DMS 273 treated with DMSO at 0.1 percent for 48 hours (cell line): Measurements from ENCODE around the gene SLC9A3.

Experiments
- DNase-seq: peaks from one replicate; lab custom pipeline; 2025; lab: John Stamatoyannopoulos, UW

SLC9A3 gene

DNA sequence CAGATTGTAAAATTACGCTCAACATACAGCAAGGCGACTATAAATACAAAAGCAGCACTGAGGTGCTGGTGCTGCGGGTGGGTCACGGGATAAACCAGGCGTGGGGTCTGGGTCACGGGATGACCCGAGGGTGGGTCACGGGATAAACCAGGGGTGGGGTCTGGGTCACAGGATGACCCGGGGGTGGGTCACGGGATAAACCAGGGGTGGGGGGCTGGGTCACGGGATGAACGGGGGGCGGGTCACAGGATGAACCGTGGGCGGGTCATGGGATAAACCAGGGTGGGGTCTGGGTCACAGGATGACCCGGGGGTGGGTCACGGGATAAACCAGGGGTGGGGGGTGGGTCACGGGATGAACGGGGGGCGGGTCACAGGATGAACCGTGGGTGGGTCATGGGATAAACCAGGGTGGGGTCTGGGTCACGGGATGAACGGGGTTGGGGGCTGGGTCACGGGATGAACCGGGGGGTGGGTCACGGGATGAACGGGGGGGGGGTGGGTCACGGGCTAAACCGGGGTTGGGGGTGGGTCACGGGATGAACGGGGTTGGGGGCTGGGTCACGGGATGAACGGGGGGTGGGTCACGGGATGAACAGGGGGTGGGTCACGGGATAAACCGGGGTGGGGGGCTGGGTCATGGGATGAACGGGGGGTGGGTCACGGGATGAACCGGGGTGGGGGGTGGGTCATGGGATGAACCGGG, 30.2 kb upstream of the SLC9A3 start:
- no peak for DNase-seq

DNA sequence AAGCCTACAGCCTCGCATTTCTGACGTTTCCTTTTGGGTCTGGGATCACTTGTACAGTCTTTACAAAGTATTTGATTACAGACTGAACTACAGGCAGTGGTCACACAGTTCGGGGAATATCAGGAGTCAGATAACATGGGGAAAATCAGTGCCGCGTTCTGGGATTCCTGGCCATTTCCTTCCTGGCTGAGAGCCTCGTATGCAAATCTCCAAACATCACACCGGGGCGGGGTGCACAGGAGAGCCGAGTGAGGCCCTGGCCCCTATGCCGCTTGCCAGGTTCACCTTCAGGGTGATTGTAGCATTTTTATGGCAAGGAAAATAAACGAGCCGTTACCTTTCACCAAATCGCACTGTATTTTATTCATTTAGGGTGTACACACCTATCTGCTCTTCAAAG, 29.6 kb upstream of the SLC9A3 start:
- no peak for DNase-seq

DNA sequence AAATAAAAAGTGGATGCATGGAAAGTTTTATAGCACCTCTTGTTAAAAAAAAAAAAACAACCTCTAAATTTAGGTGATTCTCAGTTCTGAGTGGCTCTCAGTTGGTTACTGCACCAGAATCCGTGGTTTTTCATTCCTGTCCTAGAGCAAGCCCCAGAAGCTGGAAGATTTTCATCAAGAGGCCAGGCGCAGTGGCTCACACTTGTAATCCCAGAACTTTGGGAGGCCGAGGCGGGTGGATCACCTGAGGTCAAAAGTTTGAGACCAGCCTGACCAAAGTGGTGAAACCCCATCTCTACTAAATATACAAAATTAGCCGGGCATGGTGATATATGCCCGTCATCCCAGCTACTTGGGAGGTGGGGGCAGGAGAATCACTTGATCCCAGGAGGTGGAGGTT, 27.2 kb upstream of the SLC9A3 start:
- DNase-seq = no peak

DNA sequence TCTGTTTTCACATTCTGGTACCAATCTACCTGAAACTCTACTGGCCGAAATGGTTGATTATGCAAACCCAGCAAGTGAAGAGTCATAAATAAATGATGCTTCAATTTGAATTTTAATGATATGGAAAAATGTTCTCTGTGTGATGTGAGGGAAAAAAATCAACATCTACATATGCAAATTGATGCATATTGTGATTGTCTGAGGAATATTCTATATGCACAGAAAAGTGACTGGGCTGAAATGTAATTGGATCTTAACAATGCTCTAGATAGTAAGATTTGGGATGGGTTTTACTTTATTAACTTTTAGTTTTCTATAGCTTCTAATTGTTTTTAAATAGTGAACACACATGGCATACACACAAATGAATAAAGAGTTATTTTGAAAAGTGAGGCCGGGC, 25.0 kb upstream of the SLC9A3 start:
- DNase-seq = no peak

DNA sequence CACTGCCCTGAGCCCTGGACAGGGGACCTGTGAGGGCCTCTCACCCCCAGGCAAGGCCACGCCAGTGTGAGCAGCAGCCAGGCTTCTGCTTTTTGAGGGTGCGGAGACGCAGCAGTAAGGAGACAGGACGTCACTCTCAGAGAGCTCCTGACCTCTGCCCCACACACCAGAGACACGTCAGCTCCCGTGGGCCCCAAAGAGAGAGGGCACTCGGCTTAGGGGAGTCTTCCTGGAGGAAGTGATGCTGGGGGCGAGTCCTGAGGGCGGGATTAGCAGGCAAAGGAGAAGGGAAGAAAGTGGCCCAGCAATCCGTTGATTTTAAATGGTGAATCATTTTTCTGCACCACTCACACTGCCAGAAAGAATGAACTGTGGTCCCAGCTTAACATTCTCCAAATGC, 24.0 kb upstream of the SLC9A3 start:
- no peak for DNase-seq

DNA sequence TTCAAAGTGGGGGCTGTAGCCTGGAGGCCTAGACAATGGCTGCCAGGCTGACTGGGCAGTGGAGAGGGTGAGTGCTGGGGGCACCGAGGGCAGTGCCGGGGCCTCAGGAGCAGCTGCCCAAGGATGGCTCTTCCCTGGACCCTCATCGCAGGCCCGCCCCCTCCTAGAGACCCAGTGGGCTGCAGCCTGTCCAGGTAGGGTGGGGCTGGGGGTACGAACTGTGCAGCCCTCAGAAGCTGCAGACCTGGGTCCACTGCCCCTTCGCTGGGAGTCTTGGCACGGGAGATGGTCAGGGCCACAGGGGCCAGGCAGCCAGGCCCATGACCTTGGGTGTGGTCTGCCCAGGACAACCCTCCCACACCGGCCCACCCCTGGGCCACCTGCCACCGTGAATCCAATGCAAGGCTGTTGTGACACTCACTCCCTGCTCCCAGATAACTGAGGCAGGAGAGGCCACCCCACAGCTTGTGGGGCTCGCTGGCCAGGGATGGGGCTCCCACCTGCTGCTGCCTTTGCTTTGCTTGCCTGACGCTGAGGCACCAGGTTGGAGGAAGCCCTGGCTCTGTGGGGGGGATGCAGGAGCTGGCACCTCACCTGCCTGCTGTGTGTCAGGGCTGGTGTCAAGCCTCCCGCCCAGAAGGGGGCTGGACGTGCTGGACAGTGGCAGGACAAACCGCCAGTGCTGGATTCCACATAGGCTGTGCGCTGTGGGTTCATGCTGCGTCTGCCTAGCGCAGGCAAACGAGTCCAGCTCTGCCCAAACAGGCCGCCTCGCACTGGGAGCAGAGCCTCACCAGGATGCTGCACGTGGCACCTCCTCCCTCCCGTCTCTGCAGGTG, 23.1 kb upstream of the SLC9A3 start:
- DNase-seq = no peak

DNA sequence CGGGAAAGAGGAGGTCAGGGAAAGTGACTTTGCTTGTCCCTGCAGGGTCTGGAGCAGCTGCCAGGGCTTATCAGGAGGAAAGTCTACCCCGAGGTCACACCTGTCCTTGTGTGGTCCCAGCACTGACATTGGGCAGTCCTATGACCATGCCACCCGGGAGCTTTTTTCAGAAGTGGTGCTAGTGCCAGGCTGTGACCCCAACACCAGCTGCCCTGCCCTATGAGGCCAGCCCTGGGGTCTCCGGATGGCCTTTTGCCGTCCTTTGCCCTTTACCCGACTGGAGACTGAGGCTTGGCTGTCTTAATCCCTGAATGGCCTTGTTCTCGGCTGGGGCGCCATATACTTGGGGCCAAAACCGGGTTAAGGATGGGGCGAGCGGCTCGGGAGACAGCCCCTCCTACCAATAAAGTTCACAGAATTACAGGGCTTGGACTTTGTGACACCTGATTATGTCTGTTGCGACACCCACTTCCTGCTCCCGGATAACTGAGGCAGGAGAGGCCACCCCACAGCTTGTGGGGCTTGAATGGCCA, 22.2 kb upstream of the SLC9A3 start:
- DNase-seq = no peak

DNA sequence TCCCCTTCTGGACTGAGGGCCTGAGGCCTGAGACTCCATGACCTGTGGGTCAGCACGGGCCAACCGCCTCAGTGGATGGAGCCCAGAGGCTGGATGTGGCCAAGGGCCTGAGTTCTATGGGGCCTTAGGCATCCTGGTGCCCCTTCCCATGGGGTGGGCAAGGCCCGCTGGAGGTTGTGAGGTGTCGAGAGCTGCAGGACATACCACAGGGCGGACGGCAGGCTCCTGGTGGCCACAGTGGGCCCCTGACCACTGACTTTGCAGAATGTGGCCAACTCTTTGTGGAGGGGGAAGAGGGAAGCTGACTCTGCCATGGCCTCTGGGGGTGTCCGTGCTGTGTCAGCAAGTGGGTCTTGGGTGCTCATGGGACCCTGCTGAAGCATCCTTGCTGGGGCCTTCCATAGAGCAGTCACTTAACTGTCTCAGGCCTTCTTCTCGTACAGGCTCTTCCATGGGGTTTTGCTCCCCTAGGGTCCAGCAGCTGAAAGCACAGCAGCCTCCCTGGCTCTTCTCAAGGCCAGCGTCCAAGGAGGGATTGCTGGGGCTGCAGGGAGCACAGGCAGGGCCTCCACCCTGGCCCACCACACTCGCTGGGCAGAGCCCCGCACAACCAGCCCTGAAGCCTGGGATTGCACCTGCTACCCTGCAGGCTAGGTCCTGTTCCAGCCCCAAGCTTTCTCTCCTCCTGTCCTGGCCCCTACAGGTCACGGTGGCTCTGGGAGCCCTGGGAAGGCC, 21.6 kb upstream of the SLC9A3 start:
- DNase-seq = no peak

DNA sequence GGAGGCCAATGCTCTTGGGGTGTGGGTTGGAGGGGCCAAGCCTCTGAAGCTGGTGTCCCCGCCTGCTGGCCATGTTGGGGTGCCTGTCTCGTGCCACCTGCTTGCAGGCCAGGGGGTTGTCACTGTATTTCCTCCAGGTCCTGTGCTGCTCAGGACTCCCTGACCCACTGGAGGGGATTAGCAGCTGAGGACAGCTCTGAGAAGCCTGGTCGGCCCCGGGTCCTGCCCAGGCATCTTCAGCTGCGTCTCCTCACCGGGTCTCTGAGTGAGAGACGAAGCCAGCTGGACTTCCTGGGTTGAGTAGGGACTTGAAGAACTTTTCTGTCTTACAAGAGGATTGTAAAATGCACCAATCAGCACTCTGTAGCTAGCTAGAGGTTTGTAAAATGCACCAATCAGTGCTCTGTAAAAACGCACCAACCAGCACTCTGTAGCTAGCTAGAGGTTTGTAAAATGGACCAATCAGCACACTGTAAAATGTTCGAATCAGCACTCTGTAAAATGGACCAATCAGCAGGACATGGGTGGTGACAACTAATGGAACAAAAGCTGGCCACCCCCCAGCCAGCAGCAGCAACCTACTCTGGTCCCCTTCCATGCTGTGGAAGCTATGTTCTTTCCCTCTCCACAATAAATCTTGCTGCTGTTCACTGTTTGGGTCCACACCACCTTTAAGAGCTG, 20.6 kb upstream of the SLC9A3 start:
- DNase-seq = no peak

DNA sequence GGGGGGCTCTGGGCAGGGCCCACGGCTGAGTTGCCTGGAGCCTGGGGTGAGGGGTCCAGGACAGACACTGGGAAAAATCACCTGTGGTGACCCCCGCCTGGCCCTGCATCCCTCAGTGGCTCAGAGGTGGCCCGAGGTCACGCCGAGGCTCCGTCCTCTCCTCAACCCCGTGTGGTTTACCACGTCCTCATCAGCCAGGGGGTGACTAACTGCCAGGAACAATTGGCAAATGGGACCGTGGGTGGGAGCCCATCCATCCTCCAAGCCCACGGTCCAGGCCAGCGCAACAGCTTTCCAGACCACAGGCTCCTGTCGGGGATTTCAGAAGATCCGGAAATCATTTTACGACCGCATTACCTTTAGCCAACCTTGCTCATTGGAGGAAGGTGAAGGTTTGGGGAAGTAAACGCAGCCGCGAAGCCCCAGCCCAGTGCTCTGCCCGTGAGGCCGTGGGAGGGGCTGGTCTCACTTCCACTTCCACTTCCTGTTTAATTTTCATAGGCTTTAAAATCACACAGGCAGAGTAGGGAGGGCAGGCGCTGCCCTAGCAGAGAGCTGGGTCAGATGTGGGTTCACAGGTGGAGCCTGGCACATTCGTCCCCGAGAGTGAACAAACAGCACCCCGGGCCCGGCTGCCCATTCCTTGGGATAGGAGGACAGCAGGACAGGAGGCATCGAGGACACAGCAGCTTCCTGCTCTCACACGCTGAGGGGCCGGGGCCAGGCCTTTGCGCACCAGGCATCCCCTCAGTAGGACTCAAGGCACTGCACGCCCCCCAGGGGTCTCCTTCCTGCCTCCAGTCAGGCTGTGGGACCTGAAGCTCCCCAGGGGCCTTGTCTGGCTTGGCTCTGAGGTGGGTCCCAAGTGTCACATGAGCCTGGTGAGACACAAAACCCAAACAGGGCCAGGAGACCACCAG, 19.8 kb upstream of the SLC9A3 start:
- DNase-seq = no peak

DNA sequence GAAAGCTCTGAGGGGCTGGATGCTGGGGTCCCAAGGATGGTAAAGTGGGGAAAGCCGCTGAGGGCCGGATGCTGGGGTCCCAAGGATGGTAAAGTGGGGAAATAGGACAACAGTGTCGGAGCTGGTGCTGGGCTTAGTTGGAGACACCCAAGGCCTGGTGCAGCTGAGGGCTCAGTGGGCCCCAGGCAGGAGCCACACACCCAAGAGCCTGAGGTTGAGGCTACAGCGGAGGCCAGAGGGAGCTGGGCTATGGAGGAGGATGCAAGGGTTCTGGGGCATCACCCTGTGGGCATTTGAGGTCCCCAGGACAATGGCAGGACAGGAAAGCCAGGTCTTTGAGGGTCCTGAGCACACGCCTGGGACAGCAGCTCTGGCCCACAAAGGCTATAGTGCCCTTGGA, 19.1 kb upstream of the SLC9A3 start:
- no peak for DNase-seq

DNA sequence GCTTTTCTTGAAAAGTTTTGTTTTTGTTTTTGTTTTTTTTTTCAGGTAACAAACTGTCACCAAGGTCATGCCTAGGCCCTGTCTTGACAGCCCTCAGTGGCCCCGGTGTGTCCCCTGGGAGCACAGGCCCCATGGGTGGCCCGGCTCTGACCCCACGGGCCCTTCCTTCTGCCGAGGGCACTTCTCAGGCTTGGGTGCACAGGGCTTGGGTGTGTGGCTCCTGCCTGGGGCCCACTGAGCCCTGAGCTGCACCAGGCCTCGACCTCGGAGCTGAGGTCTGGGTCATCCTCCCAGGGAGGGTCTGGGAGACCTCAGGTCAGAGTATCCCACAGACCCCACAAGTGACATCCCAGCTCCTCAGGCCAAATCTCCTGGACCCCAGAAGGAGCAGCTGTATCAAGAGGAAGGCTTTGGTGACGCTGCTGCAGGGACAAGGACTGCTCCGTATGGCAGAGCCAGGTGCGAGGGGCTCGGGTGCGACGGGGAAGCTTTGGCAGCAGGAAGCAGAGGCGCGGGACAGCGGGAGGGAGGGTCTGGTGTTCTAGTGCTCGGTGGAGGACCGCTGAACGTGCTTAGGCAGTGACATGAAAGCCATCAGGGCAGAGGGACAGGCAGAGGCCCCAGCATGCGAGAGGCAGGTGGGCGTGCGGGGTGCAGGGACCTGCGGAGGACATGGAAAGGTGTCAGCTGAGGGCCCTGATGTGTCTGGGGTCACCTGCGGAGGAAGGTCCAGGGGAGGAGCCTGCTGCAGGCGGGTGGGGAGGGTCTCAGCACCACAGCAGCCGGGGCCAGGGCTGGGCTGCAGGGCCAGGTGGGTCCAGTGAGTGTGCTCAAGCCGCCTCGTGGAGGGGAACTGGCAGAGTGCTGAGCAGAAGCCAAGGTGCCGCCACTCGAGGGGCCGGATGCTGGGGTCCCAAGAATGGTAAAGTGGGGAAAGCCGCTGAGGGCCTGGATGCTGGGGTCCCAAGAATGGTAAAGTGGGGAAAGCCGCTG, 18.4 kb upstream of the SLC9A3 start:
- no peak for DNase-seq

DNA sequence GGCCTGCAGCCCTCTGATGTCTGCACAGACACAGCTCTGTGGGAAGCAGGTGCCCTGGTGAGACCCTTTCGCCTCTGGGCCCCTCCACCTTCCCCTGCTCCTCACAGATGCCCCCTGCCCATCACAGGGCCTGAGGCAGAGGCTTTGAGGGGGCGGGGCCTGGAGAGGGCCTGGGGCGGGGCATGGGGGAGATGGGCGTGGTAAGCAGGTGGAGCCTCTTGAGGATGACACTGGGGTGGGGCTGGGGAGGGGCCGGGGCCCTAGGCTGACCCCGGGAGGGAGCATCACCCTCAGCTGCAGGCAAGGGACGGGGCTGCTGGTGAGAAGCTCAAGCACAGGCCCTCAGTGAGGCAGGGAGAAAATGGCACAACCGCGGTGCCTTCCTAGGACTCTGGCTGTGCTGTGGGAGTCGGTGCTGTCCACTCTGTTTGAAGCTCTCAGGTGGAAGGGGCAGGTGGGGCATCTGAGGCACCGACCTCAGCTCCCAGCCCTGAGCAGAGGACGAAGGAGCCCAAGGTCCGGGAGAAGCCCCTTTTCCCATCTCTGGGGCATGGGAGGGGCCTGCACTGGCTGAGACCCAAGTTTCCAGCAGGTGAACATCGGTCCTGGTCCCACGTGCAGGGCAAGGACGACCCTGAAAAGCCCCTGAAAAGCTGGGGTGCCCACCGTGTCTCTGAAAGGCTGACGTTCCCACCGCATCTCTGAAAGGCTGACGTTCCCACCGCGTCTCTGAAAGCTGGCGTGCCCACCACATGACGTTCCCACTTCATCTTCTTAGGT, 17.5 kb upstream of the SLC9A3 start:
- DNase-seq = no peak

DNA sequence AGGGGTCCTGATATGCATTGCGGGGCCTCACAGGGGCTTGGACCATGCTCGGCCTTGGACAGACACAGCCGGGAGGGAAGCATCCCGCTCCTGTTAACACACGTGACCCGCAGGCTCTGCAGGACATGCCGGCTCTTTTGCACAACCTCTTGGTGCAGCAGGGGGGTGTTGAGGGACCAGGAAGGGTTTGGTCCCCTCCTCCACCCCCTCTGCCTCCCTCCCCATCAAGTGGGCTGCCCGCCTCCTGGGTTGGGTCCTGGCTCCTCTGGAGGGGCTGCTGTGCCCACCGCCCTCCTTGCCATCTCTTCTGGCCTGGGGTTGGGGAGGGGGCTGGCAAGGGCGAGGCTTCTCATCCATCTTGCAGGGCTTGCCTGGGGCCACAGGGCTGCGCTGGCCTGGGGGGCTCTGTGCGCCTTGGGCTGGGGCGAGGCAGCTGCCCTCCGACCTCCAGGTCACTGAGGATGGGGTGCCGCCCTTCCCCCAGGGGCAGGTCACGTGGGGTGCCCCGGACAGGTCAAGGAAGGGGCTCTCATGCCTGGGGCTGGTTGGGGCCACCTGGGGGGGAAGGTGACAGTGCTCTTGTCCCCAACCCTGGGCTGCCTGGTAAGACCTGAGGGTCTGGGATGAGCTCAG, 16.8 kb upstream of the SLC9A3 start:
- DNase-seq = no peak

DNA sequence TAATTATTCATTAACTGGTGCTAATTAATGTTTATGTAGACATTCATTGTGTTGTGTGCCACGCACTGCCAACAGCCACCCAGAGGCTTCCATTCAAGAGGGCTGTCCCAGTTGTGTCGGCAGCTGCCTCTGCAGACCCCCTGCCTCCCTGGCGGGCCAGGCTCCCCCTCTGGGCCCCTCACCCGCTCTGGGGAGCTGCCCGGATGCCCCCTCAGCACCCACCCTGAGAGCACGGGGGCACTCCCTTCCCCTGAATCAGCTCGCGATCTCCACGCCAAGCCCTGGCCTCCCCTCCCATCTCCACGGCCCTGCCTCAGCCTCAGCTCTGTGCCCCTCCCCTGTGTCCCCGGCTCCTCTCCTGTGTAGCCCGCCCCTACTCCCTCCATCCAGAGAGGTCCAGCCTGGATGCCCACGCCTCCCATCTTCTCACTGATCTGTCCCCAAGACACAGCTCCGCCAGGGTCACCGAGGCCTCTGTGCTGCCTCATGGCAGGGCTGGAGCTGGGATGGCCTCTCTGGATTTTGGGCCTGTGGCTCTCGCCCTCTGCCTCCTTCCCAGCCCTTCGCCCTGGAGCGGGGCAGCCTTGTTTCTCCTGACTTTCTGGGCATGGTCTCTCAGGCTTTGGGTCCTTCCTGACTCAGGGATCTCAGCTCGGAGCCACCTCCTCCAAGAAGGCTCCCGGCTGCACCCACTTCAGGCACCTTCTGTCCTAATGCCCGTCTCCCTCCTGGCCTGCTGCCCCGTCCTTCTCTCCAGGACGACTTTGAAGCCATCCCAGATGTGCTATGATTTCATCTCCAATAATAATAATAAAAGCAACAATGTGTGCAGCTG, 16.0 kb upstream of the SLC9A3 start:
- no peak for DNase-seq

DNA sequence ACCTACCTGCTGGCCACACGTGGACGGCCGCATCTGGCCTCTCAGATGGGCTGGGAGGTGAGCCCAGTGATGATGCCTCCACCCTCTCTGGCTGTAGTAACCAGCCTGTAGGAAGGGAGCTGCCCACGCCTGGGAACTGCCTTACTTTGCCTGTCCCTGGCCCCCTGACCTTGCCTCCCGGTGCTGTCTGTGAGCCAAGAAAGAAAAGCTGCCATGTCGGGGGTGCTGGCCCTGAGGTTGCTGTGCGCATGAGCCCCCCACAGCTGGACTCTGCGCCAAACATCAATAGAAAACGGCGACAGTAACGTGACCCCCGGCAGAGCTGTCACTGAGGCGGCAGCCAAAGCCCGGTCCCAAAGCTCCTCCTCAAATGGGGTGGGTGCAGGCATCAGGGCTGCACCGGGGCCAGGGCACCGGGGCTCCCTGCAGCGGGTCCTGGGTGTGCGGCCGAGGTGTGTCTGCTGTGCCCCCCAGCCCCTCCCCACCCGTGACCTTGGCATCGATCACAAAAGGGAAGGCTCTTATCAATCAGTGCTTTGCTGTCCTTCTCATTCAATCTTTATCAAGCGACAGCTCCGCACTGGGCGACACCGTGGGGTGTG, 15.3 kb upstream of the SLC9A3 start:
- no peak for DNase-seq

DNA sequence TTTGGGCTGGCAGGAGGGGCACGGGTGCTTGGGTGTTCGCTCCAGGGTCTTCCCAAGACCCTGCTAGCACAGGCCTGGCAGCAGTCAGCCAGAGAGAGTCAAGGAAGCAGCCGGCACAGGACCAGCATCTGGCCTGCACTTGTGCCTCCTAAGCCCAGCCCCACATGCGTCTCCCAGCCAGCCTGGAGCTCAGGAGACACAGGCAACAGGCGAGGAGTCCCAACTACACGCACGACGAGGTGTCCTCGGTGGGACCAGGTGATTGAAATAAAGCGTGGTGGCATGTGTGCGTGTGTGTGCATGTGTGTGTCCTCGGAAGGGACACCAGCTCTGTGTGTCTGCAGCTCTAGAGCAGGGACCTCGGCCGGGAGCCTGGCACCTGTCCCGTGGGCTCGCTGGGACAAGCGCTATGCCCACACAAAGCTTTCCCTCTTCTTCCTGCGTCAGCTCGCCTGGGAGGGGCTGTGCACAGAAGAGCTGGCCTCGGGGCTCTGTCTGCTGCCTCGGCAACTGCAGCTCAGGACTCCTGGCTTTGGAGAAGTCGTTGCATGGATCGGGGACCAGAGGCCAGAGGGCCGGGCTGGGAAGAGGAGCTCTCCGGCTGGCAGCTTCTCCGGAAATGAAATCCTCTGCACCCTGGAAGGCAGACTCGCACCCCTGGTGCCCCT, 14.7 kb upstream of the SLC9A3 start:
- DNase-seq = no peak
